ENCODE measurements around the gene NFAT5. TPM values are rescaled to one million over a fixed set of nuclear protein-coding genes. Genes with fewer than 3 reads are reported as not detected.
"Not testable (repeated sequence)": the region's sequence is repeated elsewhere in the genome, so short reads cannot be mapped to it uniquely, and the experiment has no call there.

Gene NFAT5
- total RNA-seq, 2 donors from 2014 or later = 37.6 to 75.5 TPM

- Mint-ChIP-seq H3K27ac (no peak overlapping the region), H3K36me3 (peaks cover 0 to 16% of the 10 kb centered on the region in 2 donors), H3K9me3 (no peaks in the 10 kb centered on the region)
- ATAC-seq = no peak
- DNase-seq (ENCODE audit: low spot score in 2 of 2) = no peak
Observed at GRCh38 chr16:69611103-69611640, 45.4 kb downstream of the NFAT5 start.

DNA sequence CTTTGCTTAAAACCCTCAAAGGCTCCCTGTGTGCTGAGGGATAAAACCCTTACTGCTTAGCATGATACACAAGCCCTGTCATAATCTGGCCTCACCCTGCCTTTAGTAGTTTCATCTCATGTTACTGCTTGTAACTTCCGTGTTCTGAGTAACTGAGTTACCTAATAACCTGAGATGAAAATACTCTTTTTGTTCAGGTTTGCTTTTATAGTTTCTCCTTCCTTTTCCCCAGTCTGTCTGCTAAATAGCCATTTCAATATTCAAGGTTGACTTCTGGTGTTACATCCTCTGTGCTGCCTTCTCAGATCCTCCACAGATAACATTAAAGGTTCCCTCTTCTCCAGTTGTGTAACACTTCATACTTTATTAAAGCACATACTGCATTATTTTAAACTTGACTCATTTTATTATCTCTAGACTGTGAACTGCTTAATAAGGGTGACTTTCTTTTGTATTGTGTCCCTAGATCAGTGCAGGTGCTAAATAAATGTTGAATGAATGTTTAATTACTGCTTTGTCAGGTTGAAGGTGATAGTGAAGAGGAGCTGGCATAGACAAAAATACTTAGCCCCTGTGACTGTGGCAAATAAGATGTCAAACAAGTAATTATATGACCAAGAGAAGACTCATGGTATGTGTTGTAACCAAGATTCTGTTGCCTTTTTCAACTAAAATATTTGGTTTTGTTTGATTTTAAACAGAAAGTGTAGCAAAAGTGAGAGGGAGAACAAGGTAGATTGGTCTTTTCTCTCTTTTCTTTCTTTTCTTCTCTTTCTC is 47.8 kb downstream of the NFAT5 start:
- Mint-ChIP-seq H3K27ac (peak overlapping the region in 1 of 2 donors; percentile 23), H3K9me3 (no peaks in the 10 kb centered on the region), H3K36me3 (peaks cover 0 to 14% of the 10 kb centered on the region in 2 donors)
- ATAC-seq = peak; percentile 67 to 68
- DNase-seq (ENCODE audit: low spot score in 2 of 2) = no peak

- no peak for DNase-seq (ENCODE audit: low spot score in 2 of 2)
- Mint-ChIP-seq H3K27ac (peak overlapping the region; percentile 10 to 38), H3K9me3 (no peaks in the 10 kb centered on the region), H3K36me3 (peaks cover 0 to 5% of the 10 kb centered on the region in 2 donors)
- ATAC-seq = no peak
Observed at GRCh38 chr16:69615528-69615927, 49.8 kb downstream of the NFAT5 start.

DNA sequence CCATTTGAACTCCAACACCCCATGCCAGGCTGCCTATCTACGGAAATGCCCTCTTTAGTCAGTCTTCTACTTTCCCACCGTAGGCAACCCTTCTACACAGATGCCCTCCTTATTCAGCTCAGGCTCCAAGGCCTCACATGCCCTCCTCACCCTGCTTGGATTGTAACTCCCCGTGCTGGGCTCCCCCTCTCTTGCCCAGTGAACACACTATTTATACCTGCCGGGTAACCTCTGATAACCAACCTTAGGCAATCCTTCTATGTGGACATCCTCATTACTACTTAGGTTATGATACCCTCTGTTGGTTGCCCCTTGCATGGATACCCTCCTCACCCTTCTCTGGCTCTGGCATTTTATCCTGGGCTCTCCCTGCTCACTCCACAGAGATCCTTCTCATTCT is 50.3 kb downstream of the NFAT5 start:
- DNase-seq (ENCODE audit: low spot score in 2 of 2) = no peak
- ATAC-seq = no peak
- no peaks in the 10 kb centered on the region for H3K9me3 Mint-ChIP-seq
- H3K36me3 Mint-ChIP-seq = peaks cover 0 to 5% of the 10 kb centered on the region in 2 donors
- H3K27ac Mint-ChIP-seq = peak overlapping the region; percentile 8 to 38

DNA sequence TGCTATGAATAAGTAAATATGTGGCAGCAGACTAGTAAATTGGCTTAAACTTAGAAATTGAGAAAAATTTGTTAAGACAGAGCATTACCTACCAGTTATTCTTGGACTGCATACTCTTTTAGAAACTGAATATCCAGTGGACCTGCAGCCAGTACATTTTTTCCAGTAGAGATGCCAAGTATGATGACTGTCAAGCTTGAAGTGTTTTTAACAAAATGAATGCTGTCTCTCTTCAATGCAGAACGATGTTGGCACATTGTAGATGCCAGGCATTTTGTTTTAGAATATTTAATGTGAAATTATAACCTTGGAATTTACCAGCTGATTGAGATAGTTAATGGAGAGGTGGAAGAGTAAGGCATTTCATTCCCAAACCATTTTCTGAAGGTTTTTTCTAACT is 52.5 kb downstream of the NFAT5 start:
- no peak for ATAC-seq
- Mint-ChIP-seq H3K27ac (no peak overlapping the region), H3K9me3 (no peaks in the 10 kb centered on the region), H3K36me3 (peaks cover 0 to 5% of the 10 kb centered on the region in 2 donors)
- no peak for DNase-seq (ENCODE audit: low spot score in 2 of 2)

GRCh38 chr16:69618721-69619120 is 53.0 kb downstream of the NFAT5 start:
- Mint-ChIP-seq H3K27ac (no peak overlapping the region), H3K9me3 (no peaks in the 10 kb centered on the region), H3K36me3 (peaks cover 0 to 5% of the 10 kb centered on the region in 2 donors)
- ATAC-seq (no peak), DNase-seq (ENCODE audit: low spot score in 2 of 2) (no peak)

DNA sequence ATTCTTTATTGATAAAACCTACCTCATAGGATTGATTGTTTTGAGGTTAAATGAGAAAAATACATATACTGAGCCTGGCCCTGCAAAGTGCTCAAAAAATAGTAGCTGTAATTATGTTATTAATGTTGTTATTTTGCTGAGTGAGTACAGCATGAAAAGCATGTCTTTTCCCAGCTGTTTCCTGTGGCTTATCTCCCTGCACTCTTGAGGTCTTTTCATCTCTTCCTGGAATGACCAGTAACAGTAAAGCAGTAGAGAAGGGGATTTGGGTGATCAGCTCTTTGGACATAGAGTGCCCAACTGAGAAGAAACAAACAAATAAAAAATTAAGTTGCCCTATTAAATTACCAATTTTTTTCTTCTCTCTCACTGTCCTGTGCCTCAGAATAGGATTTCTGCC is 53.7 kb downstream of the NFAT5 start:
- no peaks in the 10 kb centered on the region for H3K9me3 Mint-ChIP-seq
- no peak for ATAC-seq
- no peak overlapping the region for H3K27ac Mint-ChIP-seq
- no peak for DNase-seq (ENCODE audit: low spot score in 2 of 2)
- H3K36me3 Mint-ChIP-seq = peaks cover 0 to 5% of the 10 kb centered on the region in 2 donors

DNA sequence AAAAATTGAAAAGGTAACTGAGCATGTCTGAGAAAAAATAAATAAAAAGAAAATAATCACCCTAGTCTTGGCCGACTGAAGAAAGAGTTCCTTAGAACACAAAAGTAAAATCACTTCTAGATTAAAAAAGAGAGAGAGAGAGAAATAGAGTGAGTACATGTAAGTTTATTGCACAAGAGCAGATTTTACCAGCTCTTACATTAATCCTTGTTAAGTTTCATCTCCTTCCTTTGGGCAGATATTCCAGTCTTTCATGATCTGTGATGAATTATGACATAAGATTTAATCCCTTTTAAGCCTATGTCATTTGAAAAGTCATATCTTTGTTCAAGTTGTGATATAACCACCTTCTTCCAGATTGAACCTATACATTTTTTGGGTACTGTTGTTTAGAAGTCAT is 54.8 kb downstream of the NFAT5 start:
- Mint-ChIP-seq H3K9me3 (no peaks in the 10 kb centered on the region), H3K36me3 (peaks cover 0 to 4% of the 10 kb centered on the region in 2 donors), H3K27ac (no peak overlapping the region)
- no peak for ATAC-seq
- DNase-seq (ENCODE audit: low spot score in 2 of 2) = no peak

DNA sequence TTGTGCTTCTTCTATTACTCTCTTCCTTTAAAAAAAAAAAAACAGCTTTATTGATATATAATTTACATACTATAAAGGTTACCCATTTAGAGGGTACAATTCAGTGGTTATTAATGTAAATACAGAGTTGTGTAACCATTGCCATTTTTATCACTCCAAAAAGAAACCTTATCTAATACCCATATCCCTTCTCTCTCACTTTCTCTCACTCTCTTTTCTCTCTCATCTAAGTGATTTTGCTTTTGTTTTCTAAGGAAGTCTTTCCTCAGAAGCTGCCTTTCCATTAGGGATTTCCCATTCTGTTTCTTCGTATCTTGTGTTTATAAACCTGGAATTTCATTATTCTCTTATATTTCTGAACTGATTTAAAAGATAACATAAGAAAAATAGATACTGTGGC is 55.5 kb downstream of the NFAT5 start:
- no peak for ATAC-seq
- DNase-seq (ENCODE audit: low spot score in 2 of 2) = no peak
- peaks cover 0 to 3% of the 10 kb centered on the region in 2 donors for H3K36me3 Mint-ChIP-seq
- H3K27ac Mint-ChIP-seq = no peak overlapping the region
- no peaks in the 10 kb centered on the region for H3K9me3 Mint-ChIP-seq

GRCh38 chr16:69626256-69626655 is 60.5 kb downstream of the NFAT5 start:
- DNase-seq (ENCODE audit: low spot score in 2 of 2) = no peak
- Mint-ChIP-seq H3K36me3 (peaks cover 0 to 12% of the 10 kb centered on the region in 2 donors), H3K27ac (no peak overlapping the region), H3K9me3 (no peaks in the 10 kb centered on the region)
- no peak for ATAC-seq

DNA sequence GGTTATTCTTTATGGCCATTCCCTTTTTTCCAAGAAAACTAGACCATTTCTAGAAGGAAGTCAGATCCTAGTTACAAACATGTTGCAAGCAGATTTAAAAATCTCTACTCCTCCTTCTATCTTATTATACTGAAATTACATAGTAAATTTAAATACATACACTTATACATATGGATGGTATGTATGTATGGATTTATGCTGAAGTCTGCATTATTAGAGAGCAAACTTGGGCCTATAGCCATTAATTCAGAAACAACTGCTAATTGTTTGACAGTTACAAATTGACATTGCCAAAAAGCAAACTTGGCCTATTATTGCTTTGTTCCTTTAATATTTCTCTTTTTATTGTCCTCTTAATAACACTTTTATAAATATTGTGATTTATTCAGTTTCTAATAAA is 67.1 kb downstream of the NFAT5 start:
- peaks cover 24 to 35% of the 10 kb centered on the region in 2 donors for H3K36me3 Mint-ChIP-seq
- no peak overlapping the region for H3K27ac Mint-ChIP-seq

DNA sequence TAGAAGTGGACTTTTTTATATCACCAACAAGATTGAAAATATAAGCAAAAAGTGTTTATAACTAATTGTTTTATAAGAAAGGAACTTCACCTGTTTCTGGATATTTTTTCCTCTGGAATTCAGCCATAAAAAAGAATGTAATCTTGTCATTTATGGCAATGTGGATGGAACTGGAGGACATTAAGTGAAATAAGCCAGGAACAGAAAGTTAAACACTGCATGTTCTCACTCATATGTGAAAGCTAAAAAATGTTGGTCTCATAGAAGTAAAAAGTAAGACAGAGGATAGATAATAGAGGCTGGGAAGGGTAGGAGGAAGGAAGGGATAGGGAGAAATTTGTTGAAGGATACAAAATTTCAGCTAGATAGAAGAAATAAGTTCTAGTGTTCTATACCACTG is 67.6 kb downstream of the NFAT5 start:
- Mint-ChIP-seq H3K36me3 (peaks cover 24 to 37% of the 10 kb centered on the region in 2 donors), H3K9me3 (peaks cover 4 to 10% of the 10 kb centered on the region in 2 donors), H3K27ac (no peak overlapping the region)
- DNase-seq (ENCODE audit: low spot score in 2 of 2) (no peak), ATAC-seq (no peak)

More for the DNA sequence above, 67.1 kb downstream of the NFAT5 start:
- ATAC-seq = no peak
- H3K9me3 Mint-ChIP-seq = peaks cover 4 to 10% of the 10 kb centered on the region in 2 donors
- DNase-seq (ENCODE audit: low spot score in 2 of 2) = no peak

DNA sequence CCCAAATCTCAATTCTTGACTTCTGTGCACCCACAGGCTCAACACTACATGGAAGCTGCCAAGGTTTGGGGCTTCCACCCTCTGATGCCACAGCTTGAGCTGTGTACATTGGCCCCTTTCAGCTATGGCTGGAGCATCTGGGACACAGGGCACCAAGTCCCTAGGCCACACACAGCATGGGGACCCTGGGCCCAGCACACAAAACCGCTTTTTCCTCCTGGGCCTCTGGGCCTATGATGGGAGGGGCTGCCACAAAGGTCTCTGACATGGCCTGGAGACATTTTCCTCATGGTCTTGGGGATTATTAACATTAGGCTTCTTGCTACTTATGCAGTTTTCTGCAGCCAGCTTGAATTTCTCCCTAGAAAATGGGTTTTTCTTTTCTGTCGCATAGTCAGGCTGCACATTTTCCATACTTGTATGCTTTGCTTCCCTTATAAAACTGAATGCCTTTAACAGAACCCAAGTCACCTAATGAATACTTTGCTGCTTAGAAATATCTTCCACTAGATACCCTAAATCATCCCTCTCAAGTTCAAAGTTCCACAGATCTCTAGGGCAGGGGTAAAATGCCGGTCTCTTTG is 70.9 kb downstream of the NFAT5 start:
- H3K36me3 Mint-ChIP-seq = peaks cover 24 to 31% of the 10 kb centered on the region in 2 donors
- not testable (repeated sequence) for H3K9me3 Mint-ChIP-seq; ATAC-seq; H3K27ac Mint-ChIP-seq; DNase-seq (ENCODE audit: low spot score in 2 of 2)

- Mint-ChIP-seq H3K36me3 (peaks cover 24 to 31% of the 10 kb centered on the region in 2 donors), H3K27ac (peak overlapping the region in 1 of 2 donors; percentile 77)
- H3K9me3 Mint-ChIP-seq; ATAC-seq; DNase-seq (ENCODE audit: low spot score in 2 of 2): not testable (repeated sequence)
Observed at GRCh38 chr16:69637206-69637865, 71.6 kb downstream of the NFAT5 start.

- DNase-seq (ENCODE audit: low spot score in 2 of 2); H3K36me3 Mint-ChIP-seq; H3K27ac Mint-ChIP-seq; H3K9me3 Mint-ChIP-seq; ATAC-seq: not testable (repeated sequence)
Observed at GRCh38 chr16:69643997-69644396, 78.2 kb downstream of the NFAT5 start.

- H3K9me3 Mint-ChIP-seq = no peaks in the 10 kb centered on the region
Observed at GRCh38 chr16:69644790-69645189, 79.0 kb downstream of the NFAT5 start.

DNA sequence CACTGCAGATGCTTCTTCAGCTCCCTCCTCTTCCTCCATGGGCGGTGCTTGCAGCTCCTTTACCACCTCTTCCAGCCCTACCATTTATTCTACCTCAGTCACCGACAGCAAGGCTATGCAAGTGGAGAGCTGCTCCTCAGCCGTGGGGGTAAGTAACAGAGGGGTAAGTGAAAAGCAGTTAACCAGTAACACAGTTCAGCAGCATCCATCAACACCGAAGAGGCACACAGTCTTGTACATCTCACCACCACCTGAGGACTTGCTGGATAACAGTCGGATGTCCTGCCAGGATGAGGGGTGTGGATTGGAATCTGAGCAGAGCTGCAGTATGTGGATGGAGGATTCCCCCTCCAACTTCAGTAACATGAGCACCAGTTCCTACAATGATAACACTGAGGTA is 81.3 kb downstream of the NFAT5 start:
- H3K36me3 Mint-ChIP-seq = peaks cover 6% of the 10 kb centered on the region in 2 donors
- H3K27ac Mint-ChIP-seq = no peak overlapping the region
- no peak for DNase-seq (ENCODE audit: low spot score in 2 of 2)
- no peak for ATAC-seq
- H3K9me3 Mint-ChIP-seq = no peaks in the 10 kb centered on the region

More at GRCh38 chr16:69644790-69645189, 79.0 kb downstream of the NFAT5 start:
- no peak for ATAC-seq
- no peak for DNase-seq (ENCODE audit: low spot score in 2 of 2)
- H3K27ac Mint-ChIP-seq = no peak overlapping the region
- peaks cover 6% of the 10 kb centered on the region in 2 donors for H3K36me3 Mint-ChIP-seq

Data from activated naive CD4-positive, alpha-beta T cell treated with anti-CD3 and anti-CD28 coated beads, Interleukin-2, amount 50 U/mL, for 72 hours (primary cell).